ENCODE measurements around the gene SFTPA1. TPM values are rescaled to one million over a fixed set of nuclear protein-coding genes. Genes with fewer than 3 reads are reported as not detected.
"Not testable (repeated sequence)": the region's sequence is repeated elsewhere in the genome, so short reads cannot be mapped to it uniquely, and the experiment has no call there.

SFTPA1 gene
- total RNA-seq, 6 donors from 2014 or later = 5,575 to 14,730 (median 10,328) TPM

DNA sequence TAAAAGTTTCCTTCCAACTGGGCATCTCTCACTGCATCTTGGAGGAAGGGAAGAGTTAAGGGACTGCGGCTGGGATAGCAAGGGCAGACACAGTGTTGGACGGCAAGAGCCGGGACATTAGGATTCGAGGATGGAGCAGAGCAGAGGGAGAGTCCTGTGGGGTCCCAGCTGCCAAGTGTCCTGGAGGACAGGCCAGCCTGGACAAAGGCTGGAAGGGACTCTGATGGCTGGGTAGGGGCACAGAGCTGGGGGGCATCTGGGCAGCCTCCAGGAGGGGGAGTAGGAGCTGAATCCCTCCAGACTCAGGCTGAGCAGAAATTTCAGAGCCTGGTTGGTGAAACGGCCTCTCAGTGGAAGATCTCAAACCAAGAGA lies 19.2 kb downstream of the SFTPA1 start:
- peaks cover 0 to 6% (median 0%) of the 10 kb centered on the region in 4 donors for H3K4me1 ChIP-seq
- TF ChIP-seq, protein P1, sequence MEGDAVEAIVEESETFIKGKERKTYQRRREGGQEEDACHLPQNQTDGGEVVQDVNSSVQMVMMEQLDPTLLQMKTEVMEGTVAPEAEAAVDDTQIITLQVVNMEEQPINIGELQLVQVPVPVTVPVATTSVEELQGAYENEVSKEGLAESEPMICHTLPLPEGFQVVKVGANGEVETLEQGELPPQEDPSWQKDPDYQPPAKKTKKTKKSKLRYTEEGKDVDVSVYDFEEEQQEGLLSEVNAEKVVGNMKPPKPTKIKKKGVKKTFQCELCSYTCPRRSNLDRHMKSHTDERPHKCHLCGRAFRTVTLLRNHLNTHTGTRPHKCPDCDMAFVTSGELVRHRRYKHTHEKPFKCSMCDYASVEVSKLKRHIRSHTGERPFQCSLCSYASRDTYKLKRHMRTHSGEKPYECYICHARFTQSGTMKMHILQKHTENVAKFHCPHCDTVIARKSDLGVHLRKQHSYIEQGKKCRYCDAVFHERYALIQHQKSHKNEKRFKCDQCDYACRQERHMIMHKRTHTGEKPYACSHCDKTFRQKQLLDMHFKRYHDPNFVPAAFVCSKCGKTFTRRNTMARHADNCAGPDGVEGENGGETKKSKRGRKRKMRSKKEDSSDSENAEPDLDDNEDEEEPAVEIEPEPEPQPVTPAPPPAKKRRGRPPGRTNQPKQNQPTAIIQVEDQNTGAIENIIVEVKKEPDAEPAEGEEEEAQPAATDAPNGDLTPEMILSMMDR (IDR thresholded peaks at IDR 0.05) = no peak
- TF ChIP-seq POLR2A (IDR thresholded peaks at IDR 0.05) = no peak
- TF ChIP-seq POLR2AphosphoS5 (IDR thresholded peaks at IDR 0.05) = no peak
- no peak for TF ChIP-seq EP300 (IDR thresholded peaks at IDR 0.05)
- WGBS, 2 donors = 91 to 94% methylated on average over 4 to 5 of the region's 5 CpGs
- no peaks in the 10 kb centered on the region for H3K9me3 ChIP-seq
- DNase-seq = no peak
- no peaks in the 10 kb centered on the region for H3K36me3 ChIP-seq
- H3K27me3 ChIP-seq = no peaks in the 10 kb centered on the region
- H3K27ac ChIP-seq = no peak overlapping the region
- H3K4me3 ChIP-seq = no peak overlapping the region
- peak in 1 of 2 donors; percentile 53 for ATAC-seq (ENCODE audit: low FRiP score in 2 of 2)

DNA sequence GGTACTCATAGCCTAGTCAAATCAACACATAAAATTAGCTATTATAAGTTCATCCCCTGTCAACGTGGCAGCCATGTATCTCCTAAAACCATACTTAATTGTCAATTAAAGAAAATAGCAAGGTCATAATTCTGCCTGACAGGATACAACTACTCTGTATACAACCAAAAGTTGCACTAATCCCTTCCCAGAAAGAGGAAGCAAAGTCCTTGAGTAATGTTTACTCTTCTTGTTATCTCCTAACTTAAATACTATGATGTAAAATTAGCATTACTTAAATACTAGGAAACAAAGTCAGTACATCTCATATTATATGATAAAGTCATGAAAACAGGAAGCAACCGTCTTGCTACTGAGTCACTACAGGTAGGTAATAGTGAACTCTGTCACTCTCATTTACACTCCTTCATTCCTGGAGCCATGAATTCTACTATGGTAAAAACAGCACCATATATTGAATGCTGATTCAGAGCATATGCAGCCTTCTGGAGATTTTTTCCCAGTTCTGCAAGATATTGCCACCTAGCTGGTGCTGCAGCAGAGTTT lies 26.0 kb downstream of the SFTPA1 start:
- not testable (repeated sequence) for H3K4me3 ChIP-seq; H3K36me3 ChIP-seq; H3K27ac ChIP-seq; H3K27me3 ChIP-seq; H3K9me3 ChIP-seq; ATAC-seq (ENCODE audit: low FRiP score in 2 of 2); H3K4me1 ChIP-seq; DNase-seq
- 54 to 56% methylated on average over 2 of the region's 2 CpGs for WGBS, 2 donors

DNA sequence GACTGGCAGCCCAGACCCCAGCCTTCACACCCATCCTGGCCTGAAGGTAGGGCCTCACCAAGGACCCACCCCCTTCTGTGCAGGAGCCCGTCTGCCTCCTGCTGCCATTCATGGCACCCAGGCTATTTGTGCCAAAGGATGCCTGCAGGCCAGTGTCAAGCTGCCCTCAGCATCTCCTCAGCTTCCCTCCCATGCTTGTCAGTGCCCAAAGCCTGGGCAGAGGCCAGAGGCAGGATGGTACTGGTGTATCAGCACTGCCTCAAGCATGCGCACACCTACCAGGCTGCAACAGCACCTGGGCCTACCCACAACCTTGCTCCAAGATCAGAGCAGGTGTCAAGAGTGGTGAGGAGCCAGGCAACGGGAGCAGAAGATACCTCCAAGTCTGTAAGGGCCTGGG lies 27.6 kb downstream of the SFTPA1 start:
- peak in 1 of 2 donors; percentile 10 for DNase-seq
- no peaks in the 10 kb centered on the region for H3K4me1 ChIP-seq
- TF ChIP-seq POLR2A (IDR thresholded peaks at IDR 0.05) (no peak), POLR2AphosphoS5 (IDR thresholded peaks at IDR 0.05) (no peak), EP300 (IDR thresholded peaks at IDR 0.05) (no peak)
- TF ChIP-seq, protein P1 (IDR thresholded peaks at IDR 0.05) = no peak
- no peak overlapping the region for H3K27ac ChIP-seq
- no peaks in the 10 kb centered on the region for H3K27me3 ChIP-seq
- H3K4me3 ChIP-seq = no peak overlapping the region
- H3K9me3 ChIP-seq = no peaks in the 10 kb centered on the region
- WGBS, 2 donors = 91 to 92% methylated on average over 3 of the region's 3 CpGs
- no peak for ATAC-seq (ENCODE audit: low FRiP score in 2 of 2)
- H3K36me3 ChIP-seq = no peaks in the 10 kb centered on the region

DNA sequence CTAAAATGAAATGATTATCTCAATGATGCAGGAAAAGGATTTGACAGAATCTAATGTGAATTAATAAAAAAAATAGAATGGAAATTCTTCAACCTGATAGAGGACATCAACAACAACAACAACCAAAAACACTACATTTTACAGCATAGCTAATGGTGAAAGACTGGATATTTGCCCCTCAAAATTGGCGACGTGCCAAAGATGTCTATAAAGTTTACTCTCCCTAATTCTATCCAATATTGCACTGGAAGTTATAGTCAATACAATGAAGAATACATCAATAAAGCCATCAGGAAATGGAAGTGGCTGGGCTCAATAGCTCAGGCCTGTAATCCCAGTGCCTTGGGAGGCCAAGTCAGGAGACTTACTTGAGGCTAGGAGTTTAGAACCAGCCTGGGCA lies 42.0 kb downstream of the SFTPA1 start:
- WGBS, 2 donors = 95% methylated on average over 2 of the region's 2 CpGs
- not testable (repeated sequence) for H3K36me3 ChIP-seq; H3K4me3 ChIP-seq; H3K27ac ChIP-seq; H3K4me1 ChIP-seq; H3K9me3 ChIP-seq; ATAC-seq (ENCODE audit: low FRiP score in 2 of 2); DNase-seq; H3K27me3 ChIP-seq

DNA sequence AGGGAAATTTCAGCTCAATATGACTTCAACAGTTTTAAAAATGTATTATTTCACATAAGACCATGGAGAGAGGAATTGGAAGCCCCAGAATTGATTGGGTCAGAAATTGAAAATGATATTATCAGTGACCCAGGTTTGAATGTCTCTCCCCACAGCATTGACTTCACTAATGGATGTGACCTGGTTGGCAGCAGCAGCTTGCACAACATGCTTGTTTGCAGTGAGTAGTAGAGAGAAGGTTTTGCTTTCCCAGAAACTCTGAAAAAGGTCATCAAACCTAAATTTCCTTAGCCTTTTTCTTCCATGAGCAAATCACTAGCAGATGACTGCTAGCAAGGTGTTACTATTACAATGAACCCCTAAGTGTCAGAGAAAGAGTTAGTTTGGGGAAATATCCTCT lies 52.5 kb downstream of the SFTPA1 start:
- H3K36me3 ChIP-seq; ATAC-seq (ENCODE audit: low FRiP score in 2 of 2); H3K9me3 ChIP-seq; H3K4me1 ChIP-seq; H3K27ac ChIP-seq; H3K27me3 ChIP-seq; DNase-seq; H3K4me3 ChIP-seq: not testable (repeated sequence)

- not testable (repeated sequence) for H3K36me3 ChIP-seq; ATAC-seq (ENCODE audit: low FRiP score in 2 of 2); H3K27me3 ChIP-seq; H3K4me1 ChIP-seq; H3K4me3 ChIP-seq; H3K9me3 ChIP-seq; H3K27ac ChIP-seq; DNase-seq
- WGBS, 2 donors = 48 to 86% methylated on average over 4 of the region's 4 CpGs
Measured at GRCh38 chr10:79664686-79665085, 53.9 kb downstream of the SFTPA1 start.

Other genes starting within 250 kb of the SFTPA1 start
- 10 to 100 TPM; 12.6 to 45.7 (median 21.0) TPM for gene ZCCHC24, start 165.3 kb upstream of the SFTPA1 start, total RNA-seq
- gene EIF5AL1, start 98.4 kb upstream of the SFTPA1 start, total RNA-seq = under 1 TPM in 4 of 6 donors, not detected in 2; 0.07 to 0.37 (median 0.15) TPM
- over 10,000 TPM in 4 of 6 donors, 1,000 to 10,000 TPM in 2; 9,072 to 22,500 (median 12,135) TPM for gene SFTPA2, start 50.5 kb upstream of the SFTPA1 start, total RNA-seq
- 1 to 10 TPM in 4 of 6 donors, under 1 TPM in 2; 0.33 to 6.3 (median 2.4) TPM for gene NUTM2B, start 92.3 kb downstream of the SFTPA1 start, total RNA-seq
- under 1 TPM in 2 of 6 donors, not detected in 4; 0.23 to 0.57 TPM for gene NUTM2E, start 215.8 kb downstream of the SFTPA1 start, total RNA-seq